ENCODE data around the gene CHRNA4. TPM values are rescaled to one million over a fixed set of nuclear protein-coding genes. Genes with fewer than 3 reads are reported as not detected.

CHRNA4 gene
- total and polyA plus RNA-seq, 2 donors (not counting 3 experiments of a cell fraction or from before 2014, with no cell fraction given): not detected

DNA sequence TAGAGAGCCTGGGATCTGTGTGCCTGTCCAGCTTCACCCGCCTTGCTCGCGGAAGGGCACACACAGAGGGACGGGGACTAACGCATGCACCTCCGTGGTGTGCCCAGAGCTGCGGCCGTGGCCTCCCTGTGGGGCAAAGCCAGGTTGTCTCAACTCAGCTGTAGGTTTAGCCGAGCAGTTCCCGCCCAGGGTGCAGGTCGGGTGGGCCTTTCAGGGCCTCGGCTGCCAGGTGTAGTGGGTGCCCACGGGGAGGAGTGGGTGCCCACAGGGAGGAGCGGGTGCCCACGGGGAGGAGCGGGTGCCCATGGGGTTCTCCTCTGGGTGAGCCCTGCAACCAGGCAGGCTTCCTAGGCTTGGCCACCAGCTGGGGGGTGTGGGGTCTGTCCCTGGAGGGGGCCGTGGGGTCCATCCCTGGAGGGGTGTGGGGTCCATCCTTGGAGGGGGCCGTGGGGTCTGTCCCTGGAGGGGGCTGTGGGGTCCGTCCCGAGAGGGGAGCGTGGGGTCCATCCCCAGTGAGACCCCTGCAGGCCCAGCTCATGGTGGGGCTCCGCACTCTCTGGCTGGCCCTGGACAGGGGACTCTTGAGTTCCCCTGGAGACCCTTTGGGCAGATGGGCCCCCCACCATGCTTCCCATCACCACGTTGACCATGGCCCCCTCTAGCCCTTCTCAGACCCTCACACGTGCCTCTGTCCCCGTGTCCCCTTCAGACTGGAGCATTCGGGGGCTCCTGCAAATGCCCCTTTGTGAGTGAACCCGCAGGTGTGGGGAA lies 37.8 kb upstream of the CHRNA4 start:
- H4K20me1 ChIP-seq (replicated peaks; ENCODE audit: control insufficient read depth, extremely low read depth, insufficient read depth, low read length): no peaks in the 10 kb centered on the region
- dilution Hi-C loops (cut with MboI; ENCODE audit: extremely low pct_ligation_motif_present, low sequenced_read_pairs) (no loop called here), intact Hi-C loops (cut with micrococcal nuclease) (no loop called here)
- H2AFZ ChIP-seq (ENCODE audit: low read depth, low read length): no peak overlapping the region
- H3K9ac ChIP-seq (replicated peaks; ENCODE audit: extremely low read depth, insufficient read depth, low read length): no peak overlapping the region
- H3K4me2 ChIP-seq (ENCODE audit: insufficient read depth, low read length): no peak overlapping the region
- no peaks in the 10 kb centered on the region for H3K79me2 ChIP-seq (ENCODE audit: control insufficient read depth, insufficient read depth, low read length)
- no peaks in the 10 kb centered on the region for H3K4me1 ChIP-seq (ENCODE audit: control insufficient read depth, extremely low read depth, insufficient read depth, low read length)
- no peaks in the 10 kb centered on the region for H3K36me3 ChIP-seq (ENCODE audit: control insufficient read depth in 2 of 2, extremely low read depth in 1 of 2, insufficient read depth in 2 of 2, low read length in 2 of 2)
- no TSS peak for BruUV-seq (replicated peaks)
- no peak overlapping the region for H3K27ac ChIP-seq (ENCODE audit: insufficient read depth, low read depth, low read length)
- DNase-seq (ENCODE audit: low read depth, low spot score): no peak
- no peaks in the 10 kb centered on the region for H3K9me3 ChIP-seq (replicated peaks; ENCODE audit: control insufficient read depth, insufficient read depth, low read length)
- POLR2A ChIA-PET: no interaction called here
- no peak overlapping the region for H3K4me3 ChIP-seq (replicated peaks in 1 of 3; ENCODE audit: insufficient read depth in 1 of 3, low read depth in 1 of 3, low read length in 3 of 3)
- H3K9me1 ChIP-seq (replicated peaks; ENCODE audit: control insufficient read depth, extremely low read depth, insufficient read depth, low read length): no peaks in the 10 kb centered on the region
- no peaks in the 10 kb centered on the region for H3K27me3 ChIP-seq (ENCODE audit: control insufficient read depth in 2 of 2, insufficient read depth in 2 of 2, low read length in 2 of 2)
- no peak for FAIRE-seq
- CTCF ChIA-PET: interaction anchor here (2.0 kb wide), 1 partner anchor 17 kb away, joined by 5 read pairs; no protein-coding TSS in a partner anchor
- TF ChIP-seq CTCF (IDR thresholded peaks at IDR 0.05; ENCODE audit: extremely low read depth in 1 of 2, insufficient read depth in 1 of 2, low read depth in 1 of 2, low read length in 2 of 2) (no peak), JUN (IDR thresholded peaks at IDR 0.05; ENCODE audit: borderline replicate concordance, insufficient read depth, insufficient read length, low read depth) (no peak), GATA2 (IDR thresholded peaks at IDR 0.05; ENCODE audit: insufficient read depth, insufficient read length, low read depth, low read length) (no peak), EZH2 (IDR thresholded peaks at IDR 0.05; ENCODE audit: borderline replicate concordance, low read depth, low read length, severe bottlenecking) (no peak), POLR2A (IDR thresholded peaks at IDR 0.05; ENCODE audit: low read depth, low read length) (no peak), FOS (IDR thresholded peaks at IDR 0.05; ENCODE audit: borderline replicate concordance, insufficient read depth, low read length) (no peak), MYC (IDR thresholded peaks at IDR 0.05; ENCODE audit: low read depth, low read length) (no peak), POLR2AphosphoS5 (IDR thresholded peaks at IDR 0.05; ENCODE audit: insufficient read depth, low read depth, low read length) (no peak)
- TF ChIP-seq, protein P1, sequence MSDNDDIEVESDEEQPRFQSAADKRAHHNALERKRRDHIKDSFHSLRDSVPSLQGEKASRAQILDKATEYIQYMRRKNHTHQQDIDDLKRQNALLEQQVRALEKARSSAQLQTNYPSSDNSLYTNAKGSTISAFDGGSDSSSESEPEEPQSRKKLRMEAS (IDR thresholded peaks at IDR 0.05; ENCODE audit: insufficient read depth, insufficient read length): no peak

Measured in endothelial cell of umbilical vein (primary cell).